Activated T-cell treated with anti-CD3 and anti-CD28 coated beads for 4 hours (primary cell): ENCODE data around the gene KRTAP3-3.

Source experiments
- DNase-seq: peaks from one replicate; pipeline ENCODE4 v3.0.0-alpha.2; 2020

The KRTAP3-3 gene

DNA sequence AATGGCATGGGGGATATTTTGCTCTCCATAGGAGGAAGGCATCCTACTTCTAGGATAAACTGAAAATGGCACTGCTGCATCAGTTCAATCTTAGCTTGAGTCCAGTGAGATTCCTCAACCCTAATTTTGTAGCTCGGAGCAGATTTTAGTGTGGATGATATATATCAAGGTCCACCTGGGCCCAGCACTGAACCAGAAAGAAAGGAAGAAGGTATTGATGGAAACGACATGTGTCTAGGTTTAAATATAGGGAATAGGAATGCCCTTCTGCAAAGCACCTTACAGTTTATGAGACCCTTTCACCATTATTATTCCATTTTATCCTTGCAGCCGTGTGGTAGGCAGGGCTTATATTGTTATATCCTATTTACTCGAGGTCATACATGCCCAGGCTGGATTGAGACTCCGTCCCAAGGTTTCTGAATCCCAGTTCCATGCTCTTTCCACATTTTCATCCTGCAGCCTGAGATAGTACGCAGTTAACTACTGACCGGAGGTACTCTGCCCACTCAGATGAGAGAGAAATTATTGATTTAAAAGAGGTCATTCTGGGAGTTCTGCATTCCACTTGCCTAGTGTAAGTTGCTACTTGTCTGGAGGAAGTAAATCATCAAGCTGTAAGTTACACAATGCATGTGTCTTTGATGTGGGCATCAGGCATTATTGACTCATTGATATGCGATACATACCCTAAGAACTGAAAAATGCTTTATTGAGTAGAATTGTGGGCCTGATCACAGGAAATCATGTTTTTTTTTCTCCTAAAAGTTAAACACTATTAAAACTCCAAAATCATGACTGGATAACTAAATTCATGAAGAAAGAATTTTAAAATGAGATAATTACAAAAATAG lies 37.3 kb downstream of the KRTAP3-3 start:
- no peak for DNase-seq

DNA sequence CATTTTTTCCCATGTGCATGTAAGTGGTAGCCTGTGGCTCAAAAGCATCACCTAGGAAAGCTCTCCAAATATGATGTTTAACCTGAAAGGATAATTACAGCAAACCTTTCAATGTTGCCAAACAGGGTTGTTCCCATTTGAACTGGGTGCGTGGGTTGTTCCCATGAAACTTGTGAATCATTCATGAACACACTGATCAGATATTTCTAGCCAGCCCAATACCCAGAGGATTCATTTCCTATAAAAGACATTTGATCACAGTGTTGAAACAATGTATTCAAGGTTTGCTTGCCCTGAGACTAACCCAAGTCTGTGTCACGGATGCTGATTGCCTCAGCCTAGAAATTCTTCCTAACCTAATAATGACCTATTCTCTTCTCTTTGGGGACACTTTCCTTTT lies 40.1 kb downstream of the KRTAP3-3 start:
- no peak for DNase-seq

DNA sequence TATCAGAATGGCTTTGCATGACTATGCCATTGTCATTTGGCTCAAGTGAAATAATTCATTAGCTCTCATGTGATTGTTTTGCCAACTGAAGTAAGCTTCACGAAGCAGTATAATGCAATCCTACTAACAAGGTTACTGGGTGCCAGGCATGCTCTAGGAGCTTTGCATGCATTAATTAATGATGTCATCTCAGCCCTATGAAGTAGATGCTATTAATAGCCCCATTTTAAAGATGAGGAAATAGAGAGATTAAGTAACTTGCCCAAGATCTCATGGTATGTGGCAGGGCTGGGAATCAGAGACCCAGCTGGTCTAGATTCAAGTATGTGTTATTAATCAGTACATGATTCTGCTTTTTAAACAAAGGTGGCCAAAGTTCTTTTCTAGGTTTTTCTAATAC lies 41.3 kb downstream of the KRTAP3-3 start:
- no peak for DNase-seq

DNA sequence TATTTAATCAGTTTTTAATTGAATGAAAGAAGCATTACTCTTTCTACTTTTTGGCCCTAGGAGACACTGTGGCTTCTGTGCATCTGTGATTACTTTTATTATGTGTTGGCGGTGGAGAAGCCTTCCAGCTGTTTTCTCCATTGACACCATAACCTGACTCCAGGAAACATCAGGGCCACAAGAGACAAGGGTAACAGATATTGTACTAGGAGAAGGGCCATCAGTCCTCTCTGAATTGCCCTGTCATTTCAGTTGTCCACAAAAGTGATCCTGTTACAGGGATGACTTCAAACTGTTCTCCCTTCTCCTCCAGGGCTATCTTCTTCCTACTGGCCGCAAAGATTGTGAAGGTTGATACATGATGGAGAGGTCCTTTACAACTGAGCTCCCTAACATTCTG lies 41.8 kb downstream of the KRTAP3-3 start:
- DNase-seq = no peak

DNA sequence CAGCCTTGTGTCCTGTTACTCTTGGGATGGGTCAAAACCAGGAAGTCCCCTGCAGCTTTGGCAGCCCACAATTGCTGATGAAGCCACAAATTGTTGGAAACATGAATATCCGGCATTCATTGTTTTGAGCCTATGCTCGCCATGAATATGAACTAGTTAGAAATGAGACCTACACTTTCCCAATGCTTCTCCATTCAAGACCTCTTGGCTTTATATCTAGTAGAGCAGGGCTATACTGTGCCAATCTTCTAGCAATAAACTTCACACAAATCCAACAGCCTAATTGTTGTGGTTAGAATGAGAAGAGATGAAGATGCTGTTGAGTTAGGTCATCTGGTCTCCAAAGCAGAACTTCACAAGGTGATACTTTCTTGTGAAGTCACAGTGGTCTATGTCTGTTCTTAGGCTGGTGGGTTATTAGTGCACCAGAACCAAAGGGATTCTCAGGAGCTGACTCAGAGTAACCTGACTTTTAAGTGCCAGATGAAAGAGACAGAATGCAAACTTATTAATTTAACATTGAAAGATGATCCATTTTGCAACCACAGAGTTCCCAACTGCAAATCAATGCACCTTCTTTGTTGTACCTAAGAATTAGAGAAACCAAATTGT lies 42.8 kb downstream of the KRTAP3-3 start:
- no peak for DNase-seq

DNA sequence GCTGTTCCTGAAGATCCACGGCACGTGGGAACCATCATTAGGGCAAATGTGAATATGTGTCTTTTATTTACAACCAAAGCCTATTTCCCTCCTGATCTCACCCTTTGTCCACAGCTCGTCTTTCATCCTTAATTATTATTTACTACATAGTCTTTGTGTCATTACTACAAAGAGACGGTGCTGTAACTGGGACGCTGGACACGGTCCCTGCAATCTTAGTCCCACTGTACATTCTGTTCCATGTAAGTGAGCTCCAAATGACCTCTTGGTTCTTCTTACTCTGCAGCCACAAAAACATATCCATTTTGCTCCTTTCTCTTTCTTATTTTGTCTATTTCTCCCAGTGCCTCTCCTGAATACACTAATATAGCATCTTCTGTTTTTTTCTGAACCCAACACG lies 43.8 kb downstream of the KRTAP3-3 start:
- no peak for DNase-seq

DNA sequence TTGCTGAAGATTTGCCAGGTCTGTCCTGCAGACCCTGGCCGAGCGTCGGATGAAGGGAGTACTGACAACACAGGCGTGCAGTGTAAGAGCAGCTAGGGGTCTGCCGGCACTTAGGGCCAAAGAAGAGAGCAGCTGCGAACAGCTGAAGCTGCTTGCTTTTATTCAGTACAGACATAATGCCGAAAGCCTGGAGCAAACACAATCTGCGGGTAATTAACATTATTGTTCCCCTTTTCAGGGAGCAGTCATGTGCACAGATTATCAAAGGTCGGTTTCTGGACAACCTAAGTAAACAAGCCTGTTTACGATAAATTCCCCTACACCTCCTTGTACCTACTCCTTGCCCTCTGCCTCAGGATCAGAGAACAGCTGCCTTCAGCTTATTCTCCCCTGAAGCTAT lies 44.5 kb downstream of the KRTAP3-3 start:
- DNase-seq = no peak

DNA sequence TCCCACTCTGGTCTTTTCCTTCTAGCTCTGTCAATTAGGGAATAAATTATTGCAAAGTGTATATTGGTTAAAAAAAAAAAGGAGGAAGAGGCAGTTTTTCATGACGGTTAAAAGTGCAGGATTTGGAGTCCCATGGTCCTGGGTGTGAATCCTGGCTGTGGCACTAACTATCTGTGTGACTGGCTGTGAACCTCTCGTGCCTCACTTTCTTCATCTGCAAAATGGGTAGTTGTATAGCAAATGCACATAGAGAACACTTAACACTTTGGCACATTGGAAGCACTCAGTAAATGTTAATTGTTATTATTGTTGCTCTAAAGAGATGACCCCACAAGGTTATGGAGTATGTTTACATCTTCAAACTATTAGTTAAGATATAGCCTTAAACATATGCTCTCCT lies 46.0 kb downstream of the KRTAP3-3 start:
- DNase-seq = no peak

DNA sequence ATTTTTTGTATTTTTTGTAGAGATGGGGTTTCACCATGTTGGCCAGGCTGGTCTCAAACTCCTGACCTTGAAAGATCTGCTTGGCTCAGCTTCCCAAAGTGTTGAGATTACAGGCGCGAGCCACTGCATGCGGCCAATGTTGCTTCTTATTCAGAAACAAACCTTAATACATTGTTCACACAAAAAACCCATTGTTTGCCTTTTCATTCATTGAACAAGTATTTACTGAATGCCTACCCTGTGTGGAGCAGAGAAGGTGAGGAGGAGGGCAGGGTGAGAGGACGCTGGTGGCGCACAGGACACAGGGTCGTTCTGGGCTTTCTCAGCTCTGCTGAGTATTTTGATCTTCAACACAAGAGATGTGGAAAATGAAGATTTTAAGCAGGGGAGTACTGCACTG lies 48.5 kb downstream of the KRTAP3-3 start:
- no peak for DNase-seq

DNA sequence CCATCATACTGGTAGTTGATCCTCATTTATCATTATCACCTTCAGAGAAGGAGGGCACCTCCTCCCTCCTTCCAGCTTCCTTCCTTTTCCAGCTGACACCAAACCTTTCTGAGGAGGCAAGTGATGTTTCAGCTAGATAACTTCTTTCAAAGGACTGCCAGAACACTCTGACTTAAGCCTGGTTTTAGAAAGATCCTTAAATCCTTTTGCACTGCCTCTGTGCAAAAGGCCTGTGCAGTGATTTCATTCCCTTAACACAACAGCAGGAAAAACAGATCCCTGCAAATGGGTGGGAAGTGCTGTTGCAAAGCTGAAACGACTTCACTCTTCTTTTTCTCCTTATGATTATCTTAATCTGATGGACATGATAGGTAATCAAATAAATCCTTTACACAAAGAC lies 49.4 kb downstream of the KRTAP3-3 start:
- DNase-seq = no peak
